NCI-H2196 (cell line): ENCODE measurements around the gene SLC13A2.
"Not testable (repeated sequence)": the region's sequence is repeated elsewhere in the genome, so short reads cannot be mapped to it uniquely, and the experiment has no call there.

ENCODE experiments used
- DNase-seq: peaks from one replicate; lab custom pipeline; 2025; ENCODE audit not compliant: unreplicated experiment; lab: John Stamatoyannopoulos, UW

SLC13A2 gene, protein sequence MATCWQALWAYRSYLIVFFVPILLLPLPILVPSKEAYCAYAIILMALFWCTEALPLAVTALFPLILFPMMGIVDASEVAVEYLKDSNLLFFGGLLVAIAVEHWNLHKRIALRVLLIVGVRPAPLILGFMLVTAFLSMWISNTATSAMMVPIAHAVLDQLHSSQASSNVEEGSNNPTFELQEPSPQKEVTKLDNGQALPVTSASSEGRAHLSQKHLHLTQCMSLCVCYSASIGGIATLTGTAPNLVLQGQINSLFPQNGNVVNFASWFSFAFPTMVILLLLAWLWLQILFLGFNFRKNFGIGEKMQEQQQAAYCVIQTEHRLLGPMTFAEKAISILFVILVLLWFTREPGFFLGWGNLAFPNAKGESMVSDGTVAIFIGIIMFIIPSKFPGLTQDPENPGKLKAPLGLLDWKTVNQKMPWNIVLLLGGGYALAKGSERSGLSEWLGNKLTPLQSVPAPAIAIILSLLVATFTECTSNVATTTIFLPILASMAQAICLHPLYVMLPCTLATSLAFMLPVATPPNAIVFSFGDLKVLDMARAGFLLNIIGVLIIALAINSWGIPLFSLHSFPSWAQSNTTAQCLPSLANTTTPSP

DNA sequence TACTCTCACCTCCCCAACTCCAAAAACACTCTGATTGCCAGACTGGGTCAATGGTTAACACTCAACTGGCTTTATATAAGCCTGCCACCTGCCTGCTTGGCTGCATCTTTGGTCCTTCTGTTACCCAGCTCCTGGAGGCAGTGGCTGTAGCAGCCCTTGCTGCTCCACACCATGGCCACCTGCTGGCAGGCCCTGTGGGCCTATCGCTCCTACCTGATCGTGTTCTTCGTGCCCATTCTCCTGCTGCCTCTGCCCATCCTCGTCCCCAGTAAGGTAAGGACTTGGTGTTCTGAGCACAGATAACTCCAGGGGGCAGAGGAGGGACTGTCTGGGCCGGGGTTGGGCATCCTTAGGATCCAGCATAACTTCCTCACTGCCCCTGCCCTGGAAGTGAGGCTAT is at the start of gene SLC13A2:
Gene SLC13A2 (plus strand): TSS at position 103 of the 400 bp plus-strand sequence. CDS start 69 bp downstream, at position 172.
- no peak for DNase-seq

DNA sequence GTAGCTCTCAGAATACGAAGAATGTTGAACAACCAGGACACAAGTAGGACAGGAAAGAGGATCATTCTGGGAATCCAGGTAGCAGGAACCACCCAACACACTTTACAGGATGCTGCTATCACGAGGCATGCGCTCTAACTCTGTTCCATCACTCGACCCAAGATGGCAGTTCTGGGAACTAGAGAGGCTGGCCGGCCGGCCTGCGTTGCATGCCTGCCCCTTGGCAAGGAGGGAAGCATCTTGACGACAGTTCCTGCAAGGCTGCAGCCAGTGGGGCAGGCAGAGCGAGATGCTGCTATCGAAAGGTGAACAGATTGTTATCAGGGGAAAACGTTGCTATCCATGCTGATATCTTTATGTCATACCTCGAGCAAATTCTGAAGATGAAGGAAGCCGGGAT is 48.2 kb upstream of the SLC13A2 start:
- no peak for DNase-seq

DNA sequence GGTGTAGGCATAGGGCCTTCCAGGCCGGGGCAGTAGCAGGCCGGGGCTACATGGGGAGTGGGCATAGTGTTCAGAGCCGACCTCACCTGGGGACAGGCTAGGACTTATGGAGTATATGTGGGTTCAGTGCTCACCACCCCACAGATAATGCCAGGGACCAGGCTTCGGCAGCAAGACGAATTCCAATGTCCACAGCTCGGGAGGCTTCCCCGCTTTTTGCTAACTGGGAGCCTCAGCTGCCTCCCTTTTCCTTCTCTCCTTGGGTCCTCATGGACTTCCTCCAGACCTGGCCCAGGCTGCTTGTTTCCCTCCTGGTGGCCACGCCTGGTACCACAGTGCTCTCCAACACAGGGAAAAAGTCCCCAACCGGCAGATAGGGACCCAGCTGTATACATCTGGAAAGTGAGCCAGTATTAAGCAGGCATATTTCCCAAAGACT is 47.3 kb upstream of the SLC13A2 start:
- DNase-seq: no peak

DNA sequence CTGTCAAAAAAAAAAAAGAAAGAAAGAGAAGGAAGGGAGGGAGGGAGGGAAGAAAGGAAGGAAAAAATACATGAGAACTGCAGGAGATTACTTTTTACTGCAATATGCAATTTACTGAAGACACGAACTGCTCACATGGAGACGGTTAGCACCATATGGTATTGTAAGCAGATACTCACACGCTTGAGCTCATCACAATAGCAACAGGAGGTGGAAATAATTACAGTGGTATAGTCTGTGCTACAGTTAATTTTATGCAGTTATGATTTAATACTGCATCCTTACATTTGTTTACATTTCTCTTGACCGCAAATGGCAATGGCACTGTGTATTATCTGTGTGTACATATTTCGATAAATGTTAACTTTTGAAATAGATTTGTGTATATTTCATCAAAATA is 46.1 kb upstream of the SLC13A2 start:
- no peak for DNase-seq

DNA sequence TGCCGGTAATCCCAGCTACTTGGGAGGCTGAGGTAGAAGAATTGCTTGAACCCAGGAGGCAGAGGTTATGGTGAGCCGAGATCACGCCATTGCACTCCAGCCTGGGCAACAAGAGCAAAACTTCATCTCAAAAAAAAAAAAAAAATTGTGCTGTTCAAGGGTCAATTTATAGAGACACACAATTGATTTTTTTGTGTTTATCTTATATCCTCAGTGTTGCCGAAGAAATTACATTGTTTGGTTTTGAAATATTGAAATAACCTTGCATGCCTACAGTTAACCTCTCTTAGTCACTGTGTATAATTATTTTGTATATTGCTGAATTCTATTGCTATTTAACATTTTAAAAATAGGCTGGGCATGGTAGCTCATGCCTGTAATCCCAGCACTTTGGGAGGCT is 45.5 kb upstream of the SLC13A2 start:
- DNase-seq: not testable (repeated sequence)

DNA sequence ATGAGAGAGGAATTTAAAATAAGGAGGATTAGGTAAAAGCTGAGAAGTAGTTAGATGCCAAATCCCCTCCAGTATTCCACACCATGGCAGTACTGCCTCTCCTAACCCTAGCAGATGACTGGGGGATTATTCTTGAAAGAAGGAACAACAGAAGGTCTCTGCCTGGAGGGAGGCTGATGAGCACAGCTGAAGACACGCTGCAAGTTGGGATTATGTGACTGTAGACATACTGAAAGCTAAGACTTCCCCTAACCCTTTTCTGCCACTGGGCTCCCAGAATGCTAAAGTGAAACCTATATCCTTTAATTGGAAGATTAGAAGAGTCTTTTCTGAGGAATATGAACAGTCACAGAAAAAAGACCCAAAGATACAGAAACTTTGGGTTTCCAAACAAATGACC is 39.7 kb upstream of the SLC13A2 start:
- DNase-seq: no peak

DNA sequence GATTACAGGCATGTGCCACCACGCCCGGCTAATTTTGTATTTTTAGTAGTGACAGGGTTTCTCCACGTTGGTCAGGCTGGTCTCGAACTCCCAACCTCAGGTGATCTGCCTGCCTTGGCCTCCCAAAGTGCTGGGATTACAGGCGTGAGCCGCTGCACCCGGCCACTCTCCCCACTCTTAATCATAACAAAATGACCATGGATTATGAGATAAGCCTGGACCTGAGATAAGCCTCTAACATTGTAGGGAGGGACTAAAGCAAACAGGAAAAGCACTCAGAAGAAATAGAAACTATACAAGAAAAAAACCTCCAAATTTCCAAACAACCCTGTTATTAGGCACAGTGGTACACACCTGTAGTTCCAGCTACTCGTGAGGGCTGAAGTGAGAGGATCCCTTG is 39.1 kb upstream of the SLC13A2 start:
- not testable (repeated sequence) for DNase-seq

DNA sequence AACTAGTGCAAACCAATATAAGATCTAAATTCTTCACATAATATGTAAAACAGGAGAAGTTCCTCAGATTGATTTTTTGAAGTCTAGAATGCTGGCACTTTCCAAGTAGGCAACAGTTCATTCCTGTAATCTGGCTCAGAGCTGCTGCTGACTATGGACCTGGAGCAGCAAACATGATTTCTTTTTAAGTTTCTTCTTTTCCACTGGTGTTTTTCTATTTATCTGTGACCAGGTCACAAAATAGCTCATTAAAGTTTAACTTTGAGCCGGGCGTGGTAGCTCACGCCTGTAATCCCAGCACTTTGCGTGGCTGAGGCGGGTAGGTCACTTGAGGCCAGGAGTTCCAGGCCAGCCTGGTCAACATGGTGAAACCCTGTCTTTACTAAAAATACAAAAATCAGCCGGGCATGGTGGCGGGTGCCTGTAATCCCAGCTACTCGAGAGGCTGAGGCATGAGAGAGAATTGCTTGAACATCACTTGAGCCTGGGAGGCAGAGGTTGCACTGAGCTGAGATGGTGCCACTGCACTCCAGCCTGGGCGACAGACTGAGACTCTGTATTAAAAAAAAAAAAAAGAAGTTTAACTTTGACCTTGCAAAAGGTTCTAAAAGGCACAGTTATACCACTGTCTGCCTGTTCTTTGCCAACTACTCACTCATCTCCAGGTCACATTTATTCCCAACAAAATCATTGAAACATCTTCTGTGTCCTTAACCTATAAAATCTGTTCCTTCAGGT is 29.4 kb upstream of the SLC13A2 start:
- DNase-seq: no peak

DNA sequence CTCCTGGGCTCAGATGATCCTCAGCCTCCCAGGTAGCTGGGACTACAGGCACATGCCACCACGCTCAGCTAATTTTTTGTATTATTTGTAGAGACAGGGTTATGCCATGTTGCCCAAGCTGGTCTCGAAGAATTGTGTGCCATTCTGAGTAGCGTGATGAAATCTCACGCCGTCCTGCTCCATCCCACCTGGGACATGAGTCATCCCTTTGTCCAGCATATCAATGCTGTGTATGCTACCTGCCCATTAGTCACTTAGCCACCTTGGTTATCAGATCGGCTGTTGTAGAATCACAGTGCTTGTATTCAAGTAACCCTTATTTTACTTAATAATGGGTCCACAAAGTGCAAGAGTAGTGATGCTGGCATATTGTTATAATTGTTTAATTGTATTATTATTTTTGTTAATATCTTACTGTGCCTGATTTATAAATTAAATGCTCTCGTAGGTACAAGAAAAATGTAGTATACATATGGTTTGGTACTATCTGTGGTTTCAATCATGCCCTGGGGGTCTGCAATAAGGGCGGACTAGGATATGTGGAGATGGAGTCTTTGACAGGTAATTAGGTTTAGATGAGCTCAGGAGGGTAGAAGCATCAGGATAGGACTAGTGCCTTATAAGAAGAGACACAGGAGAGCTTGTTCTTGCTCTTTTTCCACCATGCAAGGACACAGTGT is 26.6 kb upstream of the SLC13A2 start:
- DNase-seq: no peak

DNA sequence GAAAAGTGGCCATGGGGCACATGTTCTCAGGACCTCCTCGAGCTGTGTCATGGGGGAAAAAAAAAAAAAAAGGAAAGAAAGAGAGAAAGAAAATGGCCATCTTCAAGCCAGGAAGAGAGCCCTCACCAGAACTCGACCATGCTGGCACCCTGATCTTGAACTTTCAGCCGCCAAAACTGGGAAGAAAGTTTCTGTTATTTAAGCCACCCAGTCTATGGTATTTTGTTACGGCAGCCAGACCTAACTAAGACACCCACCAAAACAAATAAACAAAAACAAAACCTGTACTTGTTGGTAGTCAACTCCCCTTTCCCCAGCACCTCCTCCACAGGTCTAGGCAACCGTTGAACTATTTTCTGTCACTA is 26.1 kb upstream of the SLC13A2 start:
- no peak for DNase-seq

DNA sequence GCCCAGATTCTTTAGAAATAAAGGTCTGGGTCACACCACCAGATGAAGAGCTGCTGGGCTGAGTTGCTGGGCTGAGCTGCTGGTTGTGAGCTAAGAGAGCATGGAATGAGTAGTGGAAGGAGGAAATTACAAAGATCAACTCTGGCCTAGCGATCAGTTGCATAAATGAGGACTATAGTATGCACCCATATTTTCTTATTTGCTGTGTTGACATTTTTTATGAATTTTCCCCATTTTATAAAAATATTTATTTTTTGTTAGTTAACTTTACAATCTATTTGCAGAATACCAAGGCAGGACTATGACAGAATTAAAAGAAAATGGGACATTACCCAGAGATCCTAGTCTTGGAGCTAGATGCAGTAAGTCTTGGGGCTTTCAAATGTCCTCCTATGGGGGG is 23.6 kb upstream of the SLC13A2 start:
- no peak for DNase-seq

DNA sequence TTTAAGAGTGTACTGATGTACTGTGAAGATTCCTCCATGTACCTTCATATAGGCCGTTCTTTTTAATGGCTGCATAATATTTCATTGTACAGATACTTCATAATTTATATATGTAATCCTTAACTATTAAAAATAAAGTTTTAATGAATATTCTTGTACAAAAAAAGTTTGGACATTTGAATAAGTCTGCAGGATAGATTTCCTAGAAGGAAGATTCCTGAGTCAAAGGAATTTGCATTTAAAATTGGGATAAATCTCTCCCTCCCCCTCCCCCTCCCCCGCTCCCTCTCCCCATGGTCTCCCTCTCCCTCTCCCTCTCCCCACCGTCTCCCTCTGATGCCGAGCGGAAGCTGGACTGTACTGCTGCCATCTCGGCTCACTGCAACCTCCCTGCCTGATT is 15.6 kb upstream of the SLC13A2 start:
- no peak for DNase-seq

DNA sequence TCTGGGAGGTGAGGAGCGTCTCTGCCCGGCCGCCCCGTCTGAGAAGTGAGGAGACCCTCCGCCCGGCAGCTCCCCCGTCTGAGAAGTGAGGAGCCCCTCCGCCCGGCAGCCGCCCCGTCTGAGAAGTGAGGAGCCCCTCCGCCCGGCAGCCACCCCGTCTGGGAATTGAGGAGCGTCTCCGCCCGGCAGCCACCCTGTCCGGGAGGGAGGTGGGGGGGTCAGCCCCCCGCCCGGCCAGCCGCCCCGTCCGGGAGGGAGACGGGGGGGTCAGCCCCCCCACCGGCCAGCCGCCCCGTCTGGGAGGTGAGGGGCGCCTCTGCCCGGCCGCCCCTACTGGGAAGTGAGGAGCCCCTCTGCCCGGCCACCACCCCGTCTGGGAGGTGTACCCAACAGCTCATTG is 14.6 kb upstream of the SLC13A2 start:
- not testable (repeated sequence) for DNase-seq

DNA sequence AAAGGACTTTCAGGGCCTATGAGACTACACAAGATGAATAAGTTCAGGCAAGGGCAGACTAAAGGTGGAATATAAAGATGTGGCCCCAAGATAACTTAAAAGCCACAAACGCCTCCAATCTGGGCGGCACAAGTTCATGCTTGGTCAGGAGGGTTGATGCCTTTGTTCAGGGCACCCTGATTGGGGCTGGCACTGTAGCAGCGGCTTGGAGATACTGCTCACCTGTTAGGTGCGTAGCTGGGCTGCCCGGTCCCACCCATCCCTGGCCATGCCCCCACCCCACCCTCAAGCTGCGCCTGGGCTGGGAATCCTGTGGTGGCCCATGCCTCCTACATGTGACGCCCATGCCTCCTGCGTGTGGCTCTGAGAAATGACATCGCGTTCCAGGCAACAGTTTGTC is 12.5 kb upstream of the SLC13A2 start:
- no peak for DNase-seq

DNA sequence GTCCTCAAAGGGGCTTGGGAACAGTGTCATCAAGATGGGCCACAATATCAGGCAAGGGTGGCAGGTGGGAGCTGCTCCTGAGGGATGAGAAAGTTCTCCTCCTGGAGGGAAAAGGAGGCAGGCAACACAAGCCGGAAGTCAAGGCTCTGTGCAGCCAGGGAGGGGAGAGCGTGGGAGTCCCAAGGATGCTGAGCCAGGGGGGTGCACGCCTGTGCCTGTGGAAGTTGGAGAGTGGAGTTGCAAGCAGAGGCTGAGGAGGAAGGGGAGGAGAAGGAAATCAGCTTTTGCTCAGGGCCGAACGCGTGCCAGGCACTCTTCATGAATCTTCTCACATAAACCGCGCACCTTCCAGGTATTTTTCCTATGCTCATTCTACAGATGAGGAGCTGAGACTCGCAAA is 7.4 kb upstream of the SLC13A2 start:
- no peak for DNase-seq

DNA sequence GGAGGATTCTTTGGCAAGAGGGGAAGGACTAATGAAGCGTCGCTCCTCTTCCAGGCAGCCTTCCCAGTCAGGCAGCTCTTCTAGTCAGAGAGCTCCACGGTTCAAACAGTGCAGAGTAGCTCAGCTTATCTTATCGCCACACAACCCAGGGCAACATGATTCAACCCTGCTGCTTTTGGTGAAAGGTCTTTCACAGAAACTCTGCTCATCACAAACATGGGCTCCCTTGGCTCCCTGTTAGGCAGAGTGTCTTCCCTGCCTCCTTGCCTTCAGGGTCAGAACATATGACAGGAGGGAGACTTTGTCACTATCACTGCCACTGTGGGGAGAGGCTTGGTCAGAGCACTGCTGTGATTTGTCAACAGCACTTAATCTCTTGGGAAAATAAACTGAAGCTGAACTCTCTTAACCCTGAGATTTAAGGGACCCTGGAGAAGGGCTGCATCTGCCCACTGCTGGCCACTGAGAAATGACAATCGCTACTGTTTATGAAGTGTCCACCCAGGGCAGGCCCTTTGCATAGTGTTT is 6.9 kb upstream of the SLC13A2 start:
- DNase-seq: no peak

DNA sequence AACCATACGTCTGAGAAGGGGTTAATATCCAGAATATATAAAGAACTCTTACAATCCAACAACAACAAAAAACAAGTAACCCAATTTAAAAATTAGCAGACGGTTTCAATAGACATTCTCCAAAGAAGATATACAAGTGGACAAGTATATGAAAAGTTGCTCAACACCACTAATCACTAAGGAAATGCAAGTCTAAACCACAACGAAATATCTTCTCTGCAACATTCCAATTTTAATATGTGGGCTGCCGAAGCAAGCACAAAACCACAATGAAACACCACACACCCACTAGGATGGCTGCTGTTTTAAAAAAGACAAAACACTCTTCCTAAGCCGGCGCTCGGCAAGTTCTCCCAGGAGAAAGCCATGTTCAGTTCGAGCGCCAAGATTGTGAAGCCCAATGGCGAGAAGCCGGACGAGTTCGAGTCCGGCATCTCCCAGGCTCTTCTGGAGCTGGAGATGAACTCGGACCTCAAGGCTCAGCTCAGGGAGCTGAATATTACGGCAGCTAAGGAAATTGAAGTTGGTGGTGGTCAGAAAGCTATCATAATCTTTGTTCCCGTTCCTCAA is 5.9 kb upstream of the SLC13A2 start:
- DNase-seq: no peak

DNA sequence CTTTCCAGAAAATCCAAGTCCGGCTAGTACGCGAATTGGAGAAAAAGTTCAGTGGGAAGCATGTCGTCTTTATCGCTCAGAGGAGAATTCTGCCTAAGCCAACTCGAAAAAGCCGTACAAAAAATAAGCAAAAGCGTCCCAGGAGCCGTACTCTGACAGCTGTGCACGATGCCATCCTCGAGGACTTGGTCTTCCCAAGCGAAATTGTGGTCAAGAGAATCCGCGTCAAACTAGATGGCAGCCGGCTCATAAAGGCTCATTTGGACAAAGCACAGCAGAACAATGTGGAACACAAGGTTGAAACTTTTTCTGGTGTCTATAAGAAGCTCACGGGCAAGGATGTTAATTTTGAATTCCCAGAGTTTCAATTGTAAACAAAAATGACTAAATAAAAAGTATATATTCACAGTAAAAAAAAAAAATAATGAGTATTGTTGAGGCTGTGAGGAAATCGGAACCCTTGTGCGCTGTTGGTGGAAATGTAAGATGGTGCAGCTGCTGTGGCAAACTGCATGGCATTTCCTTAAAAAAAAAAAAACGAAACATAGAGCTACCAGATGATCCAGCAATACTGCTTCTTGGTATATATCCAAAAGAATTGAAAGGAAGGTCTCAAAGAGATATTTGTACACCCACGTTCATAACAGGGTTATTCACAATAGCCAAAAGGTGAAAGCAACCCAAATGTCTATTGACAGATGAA is 5.3 kb upstream of the SLC13A2 start:
- not testable (repeated sequence) for DNase-seq

DNA sequence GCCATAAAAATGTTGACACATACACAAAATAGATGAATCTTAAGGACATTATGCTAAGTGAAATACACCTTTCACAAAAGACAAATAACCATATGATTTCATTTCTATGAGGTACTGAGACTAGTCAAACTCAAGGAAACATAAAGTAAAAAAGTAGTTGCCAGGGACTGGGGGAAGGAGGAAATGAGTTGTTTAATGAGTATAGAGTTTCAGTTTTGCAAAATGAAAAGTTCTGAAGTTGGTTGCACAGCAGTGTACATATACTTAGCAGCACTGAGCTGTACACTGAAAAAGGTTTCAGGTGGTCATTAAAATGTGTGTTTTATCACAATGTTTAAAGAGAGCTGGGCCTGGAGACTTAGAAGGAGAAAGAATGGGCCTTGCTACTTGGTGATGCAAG is 4.7 kb upstream of the SLC13A2 start:
- DNase-seq: no peak

DNA sequence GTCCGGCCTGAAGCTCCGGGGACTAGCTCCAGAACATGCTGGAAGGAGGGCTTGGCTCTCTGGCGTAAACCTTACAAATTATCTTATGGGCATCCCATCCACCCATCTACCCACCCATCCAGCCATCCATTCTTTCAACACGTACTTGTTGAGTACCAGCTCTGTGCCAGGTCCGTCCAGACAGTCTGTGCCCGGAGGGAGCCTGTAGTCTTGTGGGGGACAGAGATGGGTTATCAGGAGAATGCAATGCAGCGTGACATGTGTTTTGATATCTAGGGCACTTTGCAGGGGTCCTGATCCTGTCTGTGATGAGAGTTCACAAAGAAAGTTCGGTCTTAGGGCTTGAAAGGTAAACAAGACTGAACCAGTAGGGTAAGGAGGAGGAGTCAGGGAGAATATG is 4.1 kb upstream of the SLC13A2 start:
- no peak for DNase-seq
